ENCODE measurements around the gene TMEM178B. TPM values are rescaled to one million over a fixed set of nuclear protein-coding genes. Genes with fewer than 3 reads are reported as not detected.

The TMEM178B gene
- total RNA-seq, 1 donor from 2014 or later: 49.8 TPM

DNA sequence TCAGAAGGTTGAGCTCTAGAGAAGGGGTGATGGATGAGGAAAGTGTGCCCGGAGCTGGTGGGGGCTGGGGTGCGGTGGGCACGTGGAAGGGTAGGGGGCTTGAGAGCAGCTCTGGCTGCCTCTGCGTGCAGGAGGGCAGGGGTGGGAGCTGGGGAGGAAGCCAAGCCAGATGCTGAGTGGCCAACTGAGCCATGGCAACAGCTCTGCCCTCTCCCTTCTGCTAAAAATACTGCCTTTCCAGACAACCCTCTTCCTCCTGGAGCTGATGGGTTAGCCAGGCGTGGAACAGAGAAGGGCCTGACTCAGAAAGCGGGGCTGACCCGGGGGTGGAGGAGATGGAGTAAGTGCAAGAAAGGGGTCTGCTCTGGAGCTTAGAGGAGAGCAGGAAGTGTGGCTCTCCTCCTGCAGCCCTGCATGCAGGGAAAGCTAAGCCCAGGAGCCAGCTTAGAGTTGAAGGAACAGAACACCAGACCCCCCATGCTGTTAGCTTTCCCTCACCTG lies 362.8 kb downstream of the TMEM178B start:
- no peak for TF ChIP-seq CTCF (IDR thresholded peaks at IDR 0.05; ENCODE audit: partially characterized antibody, unreplicated experiment)
- Mint-ChIP-seq H3K27me3 (ENCODE audit: unreplicated experiment) (no peaks in the 10 kb centered on the region), H3K4me3 (ENCODE audit: unreplicated experiment) (no peak overlapping the region), H3K9me3 (ENCODE audit: unreplicated experiment) (peaks cover 3% of the 10 kb centered on the region), H3K4me1 (ENCODE audit: low read depth, unreplicated experiment) (peaks cover under 1% of the 10 kb centered on the region), H3K27ac (ENCODE audit: unreplicated experiment) (no peak overlapping the region), H3K36me3 (ENCODE audit: unreplicated experiment) (no peaks in the 10 kb centered on the region)
- DNase-seq: no peak

- no peak for TF ChIP-seq CTCF (IDR thresholded peaks at IDR 0.05; ENCODE audit: partially characterized antibody, unreplicated experiment)
- peaks cover 2% of the 10 kb centered on the region for H3K4me1 Mint-ChIP-seq (ENCODE audit: low read depth, unreplicated experiment)
- H3K27me3 Mint-ChIP-seq (ENCODE audit: unreplicated experiment): peaks cover 3% of the 10 kb centered on the region
- DNase-seq: no peak
- H3K4me3 Mint-ChIP-seq (ENCODE audit: unreplicated experiment): no peak overlapping the region
- no peaks in the 10 kb centered on the region for H3K36me3 Mint-ChIP-seq (ENCODE audit: unreplicated experiment)
- H3K27ac Mint-ChIP-seq (ENCODE audit: unreplicated experiment): no peak overlapping the region
- peaks cover 4% of the 10 kb centered on the region for H3K9me3 Mint-ChIP-seq (ENCODE audit: unreplicated experiment)
Observed at GRCh38 chr7:141439164-141439563, 365.3 kb downstream of the TMEM178B start.

- H3K4me1 Mint-ChIP-seq (ENCODE audit: low read depth, unreplicated experiment): peaks cover 2% of the 10 kb centered on the region
- DNase-seq: no peak
Observed at GRCh38 chr7:141439776-141440175, 365.9 kb downstream of the TMEM178B start.

DNA sequence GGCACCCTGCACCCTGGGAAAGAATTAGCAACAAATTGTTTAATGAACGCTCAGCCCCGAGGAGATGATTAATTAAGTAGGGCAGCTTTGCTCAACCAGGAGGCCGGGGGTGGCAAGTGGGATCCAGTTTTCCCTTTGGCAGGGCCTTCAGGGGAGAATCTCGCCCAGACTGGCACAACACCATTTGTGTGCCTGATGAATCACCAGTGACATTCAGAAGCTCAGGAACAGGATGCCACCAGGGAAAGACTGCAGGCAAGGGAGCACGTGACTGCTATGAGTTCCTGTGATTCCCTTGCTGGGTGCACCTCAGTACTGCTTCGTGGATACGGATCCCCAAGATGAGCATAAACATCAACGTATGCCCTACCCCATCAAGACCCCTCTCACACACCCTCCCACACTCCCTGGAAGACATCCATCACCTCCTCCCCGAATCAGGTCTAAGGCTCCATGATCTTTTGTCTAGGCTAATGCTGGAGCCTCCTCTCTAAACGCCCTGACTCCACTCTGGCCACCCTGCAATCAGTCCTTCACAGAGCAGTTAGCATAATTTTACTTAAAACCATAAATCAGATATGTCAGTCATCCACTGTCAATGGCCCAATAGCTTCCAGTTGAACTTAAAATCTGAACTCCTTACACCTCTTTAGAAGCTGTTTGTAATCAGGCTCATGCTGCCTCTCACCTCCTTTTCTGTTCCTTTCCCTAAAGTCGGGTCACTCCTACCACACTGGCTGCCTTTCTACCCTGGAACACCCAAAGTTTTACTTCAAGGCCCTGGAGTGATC lies 368.2 kb downstream of the TMEM178B start:
- peaks cover 2% of the 10 kb centered on the region for H3K4me1 Mint-ChIP-seq (ENCODE audit: low read depth, unreplicated experiment)
- peaks cover 3% of the 10 kb centered on the region for H3K27me3 Mint-ChIP-seq (ENCODE audit: unreplicated experiment)
- no peak for DNase-seq
- no peak overlapping the region for H3K27ac Mint-ChIP-seq (ENCODE audit: unreplicated experiment)
- TF ChIP-seq CTCF (IDR thresholded peaks at IDR 0.05; ENCODE audit: partially characterized antibody, unreplicated experiment): no peak
- no peak overlapping the region for H3K4me3 Mint-ChIP-seq (ENCODE audit: unreplicated experiment)
- H3K9me3 Mint-ChIP-seq (ENCODE audit: unreplicated experiment): peaks cover 7% of the 10 kb centered on the region
- H3K36me3 Mint-ChIP-seq (ENCODE audit: unreplicated experiment): no peaks in the 10 kb centered on the region

More at GRCh38 chr7:141439776-141440175, 365.9 kb downstream of the TMEM178B start:
- peaks cover 3% of the 10 kb centered on the region for H3K27me3 Mint-ChIP-seq (ENCODE audit: unreplicated experiment)
- H3K27ac Mint-ChIP-seq (ENCODE audit: unreplicated experiment): no peak overlapping the region
- no peak overlapping the region for H3K4me3 Mint-ChIP-seq (ENCODE audit: unreplicated experiment)
- no peaks in the 10 kb centered on the region for H3K36me3 Mint-ChIP-seq (ENCODE audit: unreplicated experiment)
- no peak for TF ChIP-seq CTCF (IDR thresholded peaks at IDR 0.05; ENCODE audit: partially characterized antibody, unreplicated experiment)
- H3K9me3 Mint-ChIP-seq (ENCODE audit: unreplicated experiment): peaks cover 4% of the 10 kb centered on the region

GRCh38 chr7:141442781-141443180 lies 368.9 kb downstream of the TMEM178B start:
- Mint-ChIP-seq H3K27me3 (ENCODE audit: unreplicated experiment) (peaks cover 3% of the 10 kb centered on the region), H3K4me3 (ENCODE audit: unreplicated experiment) (no peak overlapping the region), H3K9me3 (ENCODE audit: unreplicated experiment) (peaks cover 8% of the 10 kb centered on the region), H3K27ac (ENCODE audit: unreplicated experiment) (no peak overlapping the region), H3K36me3 (ENCODE audit: unreplicated experiment) (no peaks in the 10 kb centered on the region), H3K4me1 (ENCODE audit: low read depth, unreplicated experiment) (peaks cover 2% of the 10 kb centered on the region)
- TF ChIP-seq CTCF (IDR thresholded peaks at IDR 0.05; ENCODE audit: partially characterized antibody, unreplicated experiment): no peak
- DNase-seq: no peak

Data from glutamatergic neuron (in vitro differentiated cells).